Measurements from ENCODE around the gene VIPR2.

GRCh38 chr7:159107161-159107892 is 37.3 kb downstream of the VIPR2 start:
- TF ChIP-seq CTCF (IDR thresholded peaks at IDR 0.05) (no peak), POLR2A (IDR thresholded peaks at IDR 0.05) (no peak)
